ENCODE results near the gene KATNBL1.

Gene KATNBL1, protein sequence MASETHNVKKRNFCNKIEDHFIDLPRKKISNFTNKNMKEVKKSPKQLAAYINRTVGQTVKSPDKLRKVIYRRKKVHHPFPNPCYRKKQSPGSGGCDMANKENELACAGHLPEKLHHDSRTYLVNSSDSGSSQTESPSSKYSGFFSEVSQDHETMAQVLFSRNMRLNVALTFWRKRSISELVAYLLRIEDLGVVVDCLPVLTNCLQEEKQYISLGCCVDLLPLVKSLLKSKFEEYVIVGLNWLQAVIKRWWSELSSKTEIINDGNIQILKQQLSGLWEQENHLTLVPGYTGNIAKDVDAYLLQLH

DNA sequence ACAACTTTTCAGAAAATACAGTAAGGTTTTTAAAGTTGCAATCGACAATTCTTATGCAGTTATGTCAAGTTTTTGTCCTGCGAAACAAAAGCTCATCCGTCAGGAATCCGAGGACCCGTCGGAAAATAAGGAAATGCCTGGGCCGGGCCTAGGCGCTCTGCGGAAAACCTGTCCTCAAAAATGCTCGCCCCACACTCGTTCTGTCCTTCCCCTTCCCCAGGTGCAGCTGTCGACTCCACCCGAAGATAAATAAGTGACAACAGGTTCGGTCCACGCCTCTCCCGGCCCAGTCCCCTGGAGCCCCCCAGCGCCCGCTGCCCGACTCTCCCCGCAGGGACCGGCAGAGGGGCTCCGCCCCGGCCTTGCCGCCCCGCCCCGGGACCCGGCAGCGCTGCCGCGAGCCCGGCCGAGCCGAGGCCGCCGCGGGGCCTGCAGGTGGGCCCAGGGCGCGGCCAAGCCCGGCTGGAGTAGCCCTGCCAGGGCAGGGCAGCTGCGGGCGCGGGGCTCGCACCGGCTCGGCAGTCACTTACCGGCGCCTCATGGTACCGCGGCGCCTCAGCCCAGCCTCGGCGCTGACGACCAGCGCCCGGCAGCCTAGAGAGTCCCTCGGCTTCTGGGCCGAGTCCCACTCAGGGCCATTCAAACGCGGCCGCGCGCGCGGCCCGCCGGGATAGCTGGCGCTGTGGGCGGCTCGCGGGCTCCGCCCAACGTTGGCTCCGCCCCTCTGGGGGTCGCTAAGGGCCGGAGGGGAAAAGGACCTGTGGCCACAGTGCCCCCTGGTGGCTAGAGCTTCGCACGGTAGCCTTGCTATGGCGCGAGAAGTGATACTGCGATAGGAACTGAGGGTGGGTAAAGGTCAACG, at the start of gene KATNBL1:
Gene KATNBL1 (minus strand): TSS at position 676 of the 862 bp plus-strand sequence. CDS start 46,420 bp downstream, outside the sequence.
- H3K4me3 ChIP-seq (ENCODE audit: control insufficient read depth, low read depth, low read length), result peak within 1 kb of the TSS; percentile 54
- TF ChIP-seq, protein P1, sequence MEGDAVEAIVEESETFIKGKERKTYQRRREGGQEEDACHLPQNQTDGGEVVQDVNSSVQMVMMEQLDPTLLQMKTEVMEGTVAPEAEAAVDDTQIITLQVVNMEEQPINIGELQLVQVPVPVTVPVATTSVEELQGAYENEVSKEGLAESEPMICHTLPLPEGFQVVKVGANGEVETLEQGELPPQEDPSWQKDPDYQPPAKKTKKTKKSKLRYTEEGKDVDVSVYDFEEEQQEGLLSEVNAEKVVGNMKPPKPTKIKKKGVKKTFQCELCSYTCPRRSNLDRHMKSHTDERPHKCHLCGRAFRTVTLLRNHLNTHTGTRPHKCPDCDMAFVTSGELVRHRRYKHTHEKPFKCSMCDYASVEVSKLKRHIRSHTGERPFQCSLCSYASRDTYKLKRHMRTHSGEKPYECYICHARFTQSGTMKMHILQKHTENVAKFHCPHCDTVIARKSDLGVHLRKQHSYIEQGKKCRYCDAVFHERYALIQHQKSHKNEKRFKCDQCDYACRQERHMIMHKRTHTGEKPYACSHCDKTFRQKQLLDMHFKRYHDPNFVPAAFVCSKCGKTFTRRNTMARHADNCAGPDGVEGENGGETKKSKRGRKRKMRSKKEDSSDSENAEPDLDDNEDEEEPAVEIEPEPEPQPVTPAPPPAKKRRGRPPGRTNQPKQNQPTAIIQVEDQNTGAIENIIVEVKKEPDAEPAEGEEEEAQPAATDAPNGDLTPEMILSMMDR (IDR thresholded peaks at IDR 0.05; ENCODE audit: control insufficient read depth, insufficient read depth, low read depth, low read length, missing control alignments), result peak; percentile 88
- peak; percentile 55 for DNase-seq (ENCODE audit: low read depth)

DNA sequence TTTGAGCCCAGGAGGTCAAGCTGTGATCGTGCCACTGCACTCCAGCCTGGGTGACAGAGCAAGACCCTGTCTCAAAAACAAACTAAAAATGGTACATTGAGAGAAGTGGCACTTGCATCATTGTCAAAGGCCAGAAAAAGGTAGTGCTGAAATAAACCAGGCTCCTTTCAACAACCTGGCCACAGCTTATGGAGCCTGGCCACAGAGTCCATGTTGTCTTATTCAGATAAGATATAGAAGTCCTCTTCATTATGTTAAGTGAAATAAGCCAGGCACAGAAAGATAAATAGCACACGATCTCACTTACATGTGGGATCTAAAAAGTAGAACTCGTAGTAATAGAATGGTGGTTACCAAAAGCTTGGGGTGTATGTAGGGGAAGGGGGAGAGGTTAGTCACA, 49.7 kb upstream of the KATNBL1 start:
- H3K4me3 ChIP-seq (ENCODE audit: control insufficient read depth, low read depth, low read length), result no peak overlapping the region
- TF ChIP-seq, protein P1 (IDR thresholded peaks at IDR 0.05; ENCODE audit: control insufficient read depth, insufficient read depth, low read depth, low read length, missing control alignments), result no peak
- DNase-seq (ENCODE audit: low read depth), result no peak

DNA sequence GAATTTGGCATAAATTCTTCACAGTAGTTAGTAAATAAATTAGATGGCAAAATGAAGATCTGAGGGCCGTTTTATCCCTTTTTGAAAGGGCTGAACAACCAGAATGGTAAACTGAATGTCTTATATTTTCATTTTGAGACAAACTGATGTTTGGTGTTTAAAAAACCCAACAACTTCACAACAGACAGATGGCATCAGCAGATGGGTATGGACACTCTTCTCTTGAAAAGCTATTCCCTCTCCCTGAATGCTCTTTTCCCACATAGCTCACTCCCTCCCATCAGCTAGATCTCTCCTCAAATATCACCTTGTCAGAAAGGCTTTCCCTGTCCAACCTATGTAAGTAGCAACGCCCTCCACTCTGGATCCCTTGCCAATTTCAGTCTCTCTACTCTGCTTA, 48.3 kb upstream of the KATNBL1 start:
- H3K4me3 ChIP-seq (ENCODE audit: control insufficient read depth, low read depth, low read length), result no peak overlapping the region
- TF ChIP-seq, protein P1 (IDR thresholded peaks at IDR 0.05; ENCODE audit: control insufficient read depth, insufficient read depth, low read depth, low read length, missing control alignments), result no peak
- DNase-seq (ENCODE audit: low read depth), result no peak

DNA sequence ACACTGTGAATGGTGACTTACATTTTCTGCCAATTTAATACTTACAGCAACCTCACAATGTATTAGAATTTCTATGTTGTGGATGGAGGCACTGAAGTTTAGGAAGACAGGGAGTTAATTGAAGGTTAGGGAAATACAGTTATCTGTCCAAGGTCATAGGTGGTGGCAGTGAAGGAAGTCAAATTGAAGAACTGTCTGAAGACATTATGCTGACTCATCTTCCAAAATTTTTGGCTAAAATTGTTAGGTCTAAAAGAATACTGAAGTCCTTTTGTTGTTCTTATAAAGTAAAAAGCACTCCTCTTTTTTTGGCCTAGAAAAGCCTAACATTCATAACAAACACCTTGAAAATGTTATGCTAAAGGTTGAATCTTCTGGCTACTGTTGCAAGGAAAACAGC, 42.6 kb upstream of the KATNBL1 start:
- no peak for DNase-seq (ENCODE audit: low read depth)
- TF ChIP-seq, protein P1 (IDR thresholded peaks at IDR 0.05; ENCODE audit: control insufficient read depth, insufficient read depth, low read depth, low read length, missing control alignments), result no peak
- H3K4me3 ChIP-seq (ENCODE audit: control insufficient read depth, low read depth, low read length), result no peak overlapping the region

DNA sequence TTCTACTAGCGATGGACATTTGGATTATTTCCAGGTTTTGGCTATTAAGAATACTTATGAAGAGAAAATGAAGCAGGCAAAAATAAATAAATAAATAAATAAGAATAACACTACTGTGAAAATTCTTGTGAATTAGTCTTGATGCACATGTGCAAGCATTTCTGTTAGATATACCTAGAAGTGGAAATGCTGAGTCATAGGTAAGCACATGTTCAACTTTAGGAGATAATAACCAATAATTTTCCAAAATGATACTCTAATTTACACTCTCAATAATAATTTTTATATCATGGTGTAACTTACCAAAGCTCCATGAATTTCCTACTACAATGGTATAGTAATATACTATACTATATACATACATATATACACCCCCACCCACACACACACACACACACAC, 38.3 kb upstream of the KATNBL1 start:
- no peak for DNase-seq (ENCODE audit: low read depth)
- no peak overlapping the region for H3K4me3 ChIP-seq (ENCODE audit: control insufficient read depth, low read depth, low read length)
- TF ChIP-seq, protein P1 (IDR thresholded peaks at IDR 0.05; ENCODE audit: control insufficient read depth, insufficient read depth, low read depth, low read length, missing control alignments), result no peak

DNA sequence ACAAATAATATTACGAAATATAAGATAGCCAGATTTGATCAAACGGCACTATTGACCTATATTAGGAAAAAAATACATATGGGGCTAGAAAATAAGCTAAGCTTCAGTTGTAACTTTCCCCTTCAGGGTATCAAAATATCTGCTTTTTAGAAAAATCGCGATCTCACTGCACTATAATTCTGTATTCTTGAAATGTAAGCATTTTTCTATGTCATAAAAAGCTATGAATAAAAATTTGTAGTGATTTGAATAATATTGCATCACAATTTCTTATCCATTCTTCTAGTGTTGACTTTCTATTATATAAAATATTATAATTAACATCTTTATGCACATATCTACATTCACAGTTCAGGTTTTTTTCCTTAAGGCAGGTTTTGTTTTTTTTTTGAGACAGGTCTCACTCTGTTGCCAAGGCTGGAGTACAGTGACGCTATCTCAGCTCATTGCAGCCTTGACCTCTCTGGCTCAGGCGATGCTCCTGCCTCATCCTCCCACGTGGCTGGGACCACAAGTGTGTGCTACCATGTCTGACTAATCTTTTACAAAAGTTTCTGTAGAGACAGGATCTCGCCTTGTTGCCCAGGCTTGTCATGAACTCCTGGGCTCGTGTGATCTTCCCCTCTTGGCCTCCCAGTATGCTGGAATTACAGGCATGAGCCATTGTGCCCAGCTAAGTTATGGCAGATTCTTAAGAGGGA, 36.5 kb upstream of the KATNBL1 start:
- TF ChIP-seq, protein P1 (IDR thresholded peaks at IDR 0.05; ENCODE audit: control insufficient read depth, insufficient read depth, low read depth, low read length, missing control alignments), result no peak
- no peak for DNase-seq (ENCODE audit: low read depth)
- H3K4me3 ChIP-seq (ENCODE audit: control insufficient read depth, low read depth, low read length), result no peak overlapping the region

All from AG09309 (cell line).